Measurements from ENCODE around the gene NACC2.

DNA sequence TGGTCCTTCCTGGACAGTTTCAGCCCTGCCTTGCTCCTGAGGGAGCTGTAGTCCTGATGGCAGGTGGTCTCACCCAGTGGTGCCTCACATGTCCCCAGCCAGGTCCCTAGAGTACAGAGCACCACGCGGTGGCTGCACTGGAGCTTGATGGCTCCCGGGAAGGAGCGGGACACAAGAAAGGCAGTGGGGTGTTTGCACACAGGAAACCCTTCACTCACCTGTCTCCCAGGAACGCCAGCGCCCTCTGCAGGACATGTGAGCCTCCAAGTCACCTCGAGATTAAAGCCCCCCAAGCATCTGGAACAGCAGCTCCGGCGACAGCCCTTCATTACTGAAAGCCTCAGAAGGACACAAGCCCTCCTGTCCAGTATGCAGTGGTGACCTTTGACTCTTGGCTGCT lies 43.5 kb upstream of the NACC2 start:
- TF ChIP-seq, protein P1, sequence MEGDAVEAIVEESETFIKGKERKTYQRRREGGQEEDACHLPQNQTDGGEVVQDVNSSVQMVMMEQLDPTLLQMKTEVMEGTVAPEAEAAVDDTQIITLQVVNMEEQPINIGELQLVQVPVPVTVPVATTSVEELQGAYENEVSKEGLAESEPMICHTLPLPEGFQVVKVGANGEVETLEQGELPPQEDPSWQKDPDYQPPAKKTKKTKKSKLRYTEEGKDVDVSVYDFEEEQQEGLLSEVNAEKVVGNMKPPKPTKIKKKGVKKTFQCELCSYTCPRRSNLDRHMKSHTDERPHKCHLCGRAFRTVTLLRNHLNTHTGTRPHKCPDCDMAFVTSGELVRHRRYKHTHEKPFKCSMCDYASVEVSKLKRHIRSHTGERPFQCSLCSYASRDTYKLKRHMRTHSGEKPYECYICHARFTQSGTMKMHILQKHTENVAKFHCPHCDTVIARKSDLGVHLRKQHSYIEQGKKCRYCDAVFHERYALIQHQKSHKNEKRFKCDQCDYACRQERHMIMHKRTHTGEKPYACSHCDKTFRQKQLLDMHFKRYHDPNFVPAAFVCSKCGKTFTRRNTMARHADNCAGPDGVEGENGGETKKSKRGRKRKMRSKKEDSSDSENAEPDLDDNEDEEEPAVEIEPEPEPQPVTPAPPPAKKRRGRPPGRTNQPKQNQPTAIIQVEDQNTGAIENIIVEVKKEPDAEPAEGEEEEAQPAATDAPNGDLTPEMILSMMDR (IDR thresholded peaks at IDR 0.05): peak; percentile 23
- no peak for TF ChIP-seq EZH2 (IDR thresholded peaks at IDR 0.05; ENCODE audit: borderline replicate concordance, insufficient read depth, low read depth, low read length, poor library complexity, severe bottlenecking)
